H9 (cell line): ENCODE measurements around the gene CEP112. TPM values are rescaled to one million over a fixed set of nuclear protein-coding genes. Genes with fewer than 3 reads are reported as not detected.

Experiments
- DNase-seq: peaks from one replicate; pipeline ENCODE4 v3.0.0-alpha.2; 2017
- H2AFZ ChIP-seq: one replicate; pipeline ENCODE4 v1.6.1; 2013; ENCODE audit warnings: mild to moderate bottlenecking, low read length, control low read depth, moderate library complexity
- H2AK5ac ChIP-seq: 2 replicates; pipeline ENCODE4 v1.6.1; 2013; ENCODE audit warnings: low read length, control low read depth, mixed read lengths; ENCODE audit not compliant: insufficient read length
- H2BK120ac ChIP-seq: one replicate; pipeline ENCODE4 v1.6.1; 2013; ENCODE audit warnings: low read depth, mild to moderate bottlenecking, low read length, control low read depth, inconsistent platforms; ENCODE audit not compliant: poor library complexity, severe bottlenecking
- H2BK12ac ChIP-seq: 2 replicates; pipeline ENCODE4 v1.6.1; 2013; ENCODE audit warnings: low read length, control low read depth, mixed read lengths, low read depth; ENCODE audit not compliant: insufficient read length
- H2BK15ac ChIP-seq: 2 replicates; pipeline ENCODE4 v1.6.1; 2013; ENCODE audit warnings: low read depth, low read length, control low read depth
- H2BK20ac ChIP-seq: one replicate; pipeline ENCODE4 v1.6.1; 2013; ENCODE audit warnings: low read depth, mild to moderate bottlenecking, low read length, control low read depth, inconsistent platforms; ENCODE audit not compliant: poor library complexity, severe bottlenecking
- H2BK5ac ChIP-seq: 2 replicates; pipeline ENCODE4 v1.6.1; 2013; ENCODE audit warnings: low read length, control low read depth, mixed read lengths; ENCODE audit not compliant: insufficient read length
- H3K14ac ChIP-seq: 2 replicates; pipeline ENCODE4 v1.6.1; 2013; ENCODE audit warnings: low read length, control low read depth; ENCODE audit not compliant: insufficient read depth
- H3K18ac ChIP-seq: 2 replicates; pipeline ENCODE4 v1.6.1; 2013; ENCODE audit warnings: low read depth, mild to moderate bottlenecking, mixed read lengths, low read length, control low read depth; ENCODE audit not compliant: insufficient read length
- H3K23ac ChIP-seq: 2 replicates; pipeline ENCODE4 v1.6.1; 2013; ENCODE audit warnings: low read length, control low read depth, mixed read lengths, low read depth; ENCODE audit not compliant: insufficient read length
- H3K23me2 ChIP-seq: 2 replicates; pipeline ENCODE4 v1.6.1; 2013; ENCODE audit warnings: low read depth, mild to moderate bottlenecking, mixed read lengths, low read length, control low read depth; ENCODE audit not compliant: insufficient read length, poor library complexity, severe bottlenecking
- H3K27ac ChIP-seq: 2 replicates; pipeline ENCODE4 v1.5.1; 2013; ENCODE audit warnings: low read length, control low read depth, mixed read lengths, low read depth; ENCODE audit not compliant: insufficient read length
- H3K27me3 ChIP-seq: 2 replicates; pipeline ENCODE4 v1.6.1; 2013; ENCODE audit warnings: low read length, control low read depth, inconsistent platforms; ENCODE audit not compliant: insufficient read depth
- H3K4ac ChIP-seq: 2 replicates; pipeline ENCODE4 v1.6.1; 2013; ENCODE audit warnings: low read depth, mild to moderate bottlenecking, control low read depth, inconsistent platforms, low read length, moderate library complexity
- H3K4me1 ChIP-seq: 2 replicates; pipeline ENCODE4 v1.6.1; 2013; ENCODE audit warnings: low read length, control low read depth, inconsistent platforms; ENCODE audit not compliant: insufficient read depth
- H3K4me2 ChIP-seq: 2 replicates; pipeline ENCODE4 v1.6.1; 2013; ENCODE audit warnings: low read length, control low read depth, mixed read lengths; ENCODE audit not compliant: insufficient read length, insufficient read depth
- H3K56ac ChIP-seq: 2 replicates; pipeline ENCODE4 v1.6.1; 2013; ENCODE audit warnings: low read depth, mild to moderate bottlenecking, mixed read lengths, low read length, control low read depth; ENCODE audit not compliant: insufficient read length
- H3K79me1 ChIP-seq: 2 replicates; pipeline ENCODE4 v1.6.1; 2013; ENCODE audit warnings: low read depth, mild to moderate bottlenecking, moderate library complexity, low read length, control low read depth, inconsistent platforms; ENCODE audit not compliant: insufficient read depth, poor library complexity, severe bottlenecking
- H3K79me2 ChIP-seq: 2 replicates; pipeline ENCODE4 v1.6.1; 2013; ENCODE audit warnings: low read length, control low read depth, inconsistent platforms; ENCODE audit not compliant: insufficient read depth
- H3K9ac ChIP-seq: 2 replicates; pipeline ENCODE4 v1.6.1; 2013; ENCODE audit warnings: low read length, control low read depth, mixed read lengths; ENCODE audit not compliant: insufficient read length; ENCODE audit errors: extremely low read depth
- H3K9me3 ChIP-seq: one replicate; pipeline ENCODE4 v1.6.1; 2013; ENCODE audit warnings: low read depth, low read length, inconsistent platforms; ENCODE audit not compliant: control insufficient read depth
- H3T11ph ChIP-seq: one replicate; pipeline ENCODE4 v1.6.1; 2013; ENCODE audit warnings: mild to moderate bottlenecking, low read length, control low read depth, inconsistent platforms
- H4K20me1 ChIP-seq: one replicate; pipeline ENCODE4 v1.6.1; 2013; ENCODE audit not compliant: control insufficient read depth, insufficient read length, insufficient read depth
- H4K5ac ChIP-seq: 2 replicates; pipeline ENCODE4 v1.6.1; 2013; ENCODE audit warnings: low read depth, mild to moderate bottlenecking, mixed read lengths, low read length, control low read depth; ENCODE audit not compliant: insufficient read length
- H4K8ac ChIP-seq: replicated peaks from 2 replicates; pipeline ENCODE4 v1.6.1; 2013; ENCODE audit warnings: low read length, control low read depth, mixed read lengths, low read depth; ENCODE audit not compliant: insufficient read length
- H4K91ac ChIP-seq: 2 replicates; pipeline ENCODE4 v1.6.1; 2013; ENCODE audit warnings: low read depth, mild to moderate bottlenecking, moderate library complexity, mixed read lengths, low read length, control low read depth; ENCODE audit not compliant: insufficient read length
- H3K27ac Mint-ChIP-seq, 3 experiments: 2 replicates in 2 of 3; 3 replicates in 1 of 3; pipeline ENCODE4 v1.8.0; 2020 to 2021; ENCODE audit warnings: mixed read lengths in 3 of 3, mild to moderate bottlenecking in 1 of 3, moderate library complexity in 1 of 3
- H3K27me3 Mint-ChIP-seq: 2 replicates; pipeline ENCODE4 v1.8.0; 2021; ENCODE audit warnings: low read depth, mild to moderate bottlenecking, moderate library complexity, mixed read lengths
- H3K36me3 Mint-ChIP-seq, 3 experiments: 2 replicates in 2 of 3; 3 replicates in 1 of 3; pipeline ENCODE4 v1.8.0; 2020 to 2021; ENCODE audit warnings: low read depth in 3 of 3, mixed read lengths in 3 of 3; ENCODE audit not compliant: insufficient read depth in 1 of 3
- H3K4me1 Mint-ChIP-seq, 2 experiments: 2 replicates each; pipeline ENCODE4 v1.8.0; 2020; ENCODE audit warnings: mixed read lengths in 2 of 2
- H3K4me3 Mint-ChIP-seq, 2 experiments: 2 replicates in 1 of 2; 3 replicates in 1 of 2; pipeline ENCODE4 v1.8.0; 2020 to 2021; ENCODE audit warnings: mild to moderate bottlenecking in 2 of 2, mixed read lengths in 2 of 2, moderate library complexity in 1 of 2
- H3K9me3 Mint-ChIP-seq, 2 experiments: 2 replicates in 1 of 2; 3 replicates in 1 of 2; pipeline ENCODE4 v1.8.0; 2020; ENCODE audit warnings: mild to moderate bottlenecking in 2 of 2, mixed read lengths in 2 of 2, moderate library complexity in 1 of 2
- total RNA-seq: library from RNA; stranded (reverse); gene quantifications from 2 replicates; pipeline ENCODE4 v1.2.1, GENCODE V29; 2021
- TF ChIP-seq, protein P1 (sequence below): fragments of 200-600 bp; sonication (generic); conservative IDR thresholded peaks from 3 replicates; pipeline ENCODE4 v1.8.0; 2021; ENCODE audit warnings: antibody characterized with exemption, mild to moderate bottlenecking

The CEP112 gene
- total RNA-seq, 1 experiment from 2014 or later, result 5.4 TPM

DNA sequence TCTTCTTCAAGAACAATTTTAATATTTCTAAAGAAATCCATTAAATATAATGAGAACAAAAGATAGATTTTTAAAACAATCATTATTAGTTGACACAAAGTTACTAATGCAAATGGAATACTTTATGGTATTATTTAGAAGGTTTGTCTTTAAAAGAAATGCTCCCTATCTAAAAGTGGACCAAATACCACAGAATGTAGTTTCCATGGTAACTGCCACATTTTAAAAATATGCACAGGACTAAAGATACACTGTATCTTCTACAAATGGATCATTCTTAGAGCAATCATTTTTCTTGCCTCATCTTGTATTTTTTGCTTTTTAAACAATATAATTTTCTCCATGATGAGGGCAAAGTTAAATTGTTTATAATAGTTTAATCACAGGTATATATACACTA is 296.0 kb downstream of the CEP112 start:
- no peak overlapping the region for H2BK120ac ChIP-seq
- no peaks in the 10 kb centered on the region; the same call in 1 of the 2 replicates for H3K4me1 ChIP-seq
- no peaks in the 10 kb centered on the region for H3K27me3 ChIP-seq
- no peak overlapping the region for H3K4ac ChIP-seq
- H3K79me2 ChIP-seq, result no peaks in the 10 kb centered on the region
- no peaks in the 10 kb centered on the region for H3K23me2 ChIP-seq
- no peak overlapping the region for H3K14ac ChIP-seq
- H3T11ph ChIP-seq, result no peak overlapping the region
- no peak overlapping the region for H3K18ac ChIP-seq
- H3K9ac ChIP-seq, result no peak overlapping the region
- H2AFZ ChIP-seq, result no peak overlapping the region
- no peak overlapping the region for H3K4me2 ChIP-seq
- Mint-ChIP-seq H3K9me3 (no peaks in the 10 kb centered on the region), H3K4me1 (peaks cover 0 to 3% of the 10 kb centered on the region in 2 experiments; a peak in 1 of 4 replicates), H3K27me3 (no peaks in the 10 kb centered on the region), H3K36me3 (no peaks in the 10 kb centered on the region), H3K27ac (no peak overlapping the region), H3K4me3 (no peak overlapping the region)
- H4K20me1 ChIP-seq, result no peaks in the 10 kb centered on the region
- no peak overlapping the region for H4K5ac ChIP-seq
- no peak overlapping the region for H3K23ac ChIP-seq
- H2AK5ac ChIP-seq, result no peak overlapping the region
- H3K79me1 ChIP-seq, result no peaks in the 10 kb centered on the region
- H4K8ac ChIP-seq, result no peak overlapping the region
- H2BK20ac ChIP-seq, result no peak overlapping the region
- no peak overlapping the region for H3K56ac ChIP-seq
- H2BK12ac ChIP-seq, result no peak overlapping the region
- no peak overlapping the region for H2BK5ac ChIP-seq
- DNase-seq, result no peak
- no peak overlapping the region for H3K27ac ChIP-seq
- TF ChIP-seq, protein P1, sequence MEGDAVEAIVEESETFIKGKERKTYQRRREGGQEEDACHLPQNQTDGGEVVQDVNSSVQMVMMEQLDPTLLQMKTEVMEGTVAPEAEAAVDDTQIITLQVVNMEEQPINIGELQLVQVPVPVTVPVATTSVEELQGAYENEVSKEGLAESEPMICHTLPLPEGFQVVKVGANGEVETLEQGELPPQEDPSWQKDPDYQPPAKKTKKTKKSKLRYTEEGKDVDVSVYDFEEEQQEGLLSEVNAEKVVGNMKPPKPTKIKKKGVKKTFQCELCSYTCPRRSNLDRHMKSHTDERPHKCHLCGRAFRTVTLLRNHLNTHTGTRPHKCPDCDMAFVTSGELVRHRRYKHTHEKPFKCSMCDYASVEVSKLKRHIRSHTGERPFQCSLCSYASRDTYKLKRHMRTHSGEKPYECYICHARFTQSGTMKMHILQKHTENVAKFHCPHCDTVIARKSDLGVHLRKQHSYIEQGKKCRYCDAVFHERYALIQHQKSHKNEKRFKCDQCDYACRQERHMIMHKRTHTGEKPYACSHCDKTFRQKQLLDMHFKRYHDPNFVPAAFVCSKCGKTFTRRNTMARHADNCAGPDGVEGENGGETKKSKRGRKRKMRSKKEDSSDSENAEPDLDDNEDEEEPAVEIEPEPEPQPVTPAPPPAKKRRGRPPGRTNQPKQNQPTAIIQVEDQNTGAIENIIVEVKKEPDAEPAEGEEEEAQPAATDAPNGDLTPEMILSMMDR, result no peak
- H2BK15ac ChIP-seq, result no peak overlapping the region
- no peaks in the 10 kb centered on the region for H3K9me3 ChIP-seq
- H4K91ac ChIP-seq, result no peak overlapping the region
